ENCODE measurements around the gene PPP1R7.

PPP1R7 gene

GRCh38 chr2:241102239-241102803 lies 47.9 kb upstream of the PPP1R7 start, which contains the start of gene MTERF4 (continued):
- TF ChIP-seq KLF17 (tag by site-specific recombination; IDR thresholded peaks at IDR 0.05), result peak; percentile 96
- TF ChIP-seq ZFP37 (tag by site-specific recombination; IDR thresholded peaks at IDR 0.05), result peak; percentile 98
- peak; percentile 83; the same call in 1 of the 2 replicates for TF ChIP-seq ZNF76 (tag by site-specific recombination; IDR thresholded peaks at IDR 0.05; ENCODE audit: borderline replicate concordance, low read depth)
- no peak for TF ChIP-seq ZNF175 (tag by site-specific recombination; IDR thresholded peaks at IDR 0.05)
- TF ChIP-seq OSR2 (tag by site-specific recombination; IDR thresholded peaks at IDR 0.05), result 0 out of 2 replicates have a peak, but pooled peaks have one; percentile 18
- TF ChIP-seq ZBTB49 (tag by site-specific recombination; IDR thresholded peaks at IDR 0.05; ENCODE audit: low read depth), result no peak
- TF ChIP-seq ZNF580 (tag by site-specific recombination; IDR thresholded peaks at IDR 0.05), result peak; percentile 89
- TF ChIP-seq YY2 (tag by site-specific recombination; IDR thresholded peaks at IDR 0.05), result peak; percentile 96
- peak; percentile 63; the same call in 1 of the 2 replicates for TF ChIP-seq ZSCAN4 (tag by site-specific recombination; IDR thresholded peaks at IDR 0.05)
- TF ChIP-seq HIC1 (tag by site-specific recombination; IDR thresholded peaks at IDR 0.05), result no peak
- TF ChIP-seq ZBTB20 (tag by site-specific recombination; IDR thresholded peaks at IDR 0.05), result peak; percentile 83
- peak; percentile 97 for TF ChIP-seq PBX3 (CRISPR knock-in tag; IDR thresholded peaks at IDR 0.05)
- peak; percentile 81 for TF ChIP-seq ZNF121 (tag by site-specific recombination; IDR thresholded peaks at IDR 0.05)
- peak; percentile 98 for TF ChIP-seq PATZ1 (tag by site-specific recombination; IDR thresholded peaks at IDR 0.05)
- no peak for TF ChIP-seq ZNF791 (tag by site-specific recombination; IDR thresholded peaks at IDR 0.05)
- TF ChIP-seq ZNF449 (tag by site-specific recombination; IDR thresholded peaks at IDR 0.05), result no peak
- peak; percentile 38; the same call in 1 of the 2 replicates for TF ChIP-seq ZNF341 (tag by site-specific recombination; IDR thresholded peaks at IDR 0.05; ENCODE audit: low read depth)
- peak; percentile 96 for TF ChIP-seq ZEB2 (tag by site-specific recombination; IDR thresholded peaks at IDR 0.05)
- no peak for TF ChIP-seq TCF7L2 (IDR thresholded peaks at IDR 0.05; ENCODE audit: borderline replicate concordance, low read depth, low read length)
- 0 out of 2 replicates have a peak, but pooled peaks have one; percentile 83 for TF ChIP-seq ZNF221 (tag by site-specific recombination; IDR thresholded peaks at IDR 0.05; ENCODE audit: borderline replicate concordance)
- TF ChIP-seq HOXD13 (CRISPR knock-in tag; IDR thresholded peaks at IDR 0.05; ENCODE audit: borderline replicate concordance), result peak; percentile 78
- peak; percentile 89 for TF ChIP-seq ZBTB8A (tag by site-specific recombination; IDR thresholded peaks at IDR 0.05)
- peak; percentile 78; the same call in 1 of the 2 replicates for TF ChIP-seq ZNF610 (tag by site-specific recombination; IDR thresholded peaks at IDR 0.05; ENCODE audit: borderline replicate concordance)
